Activated T-helper 9 cell treated with anti-CD3 and anti-CD28 coated beads, Interleukin-2, amount 50 U/mL, for 16 hours (primary cell): ENCODE data around the gene FAM47E.

Experiments
- DNase-seq: peaks from one replicate; pipeline ENCODE4 v3.0.0-alpha.2; 2020; ENCODE audit warnings: low read depth

The FAM47E gene

GRCh38 chr4:76251441-76252270 lies at the start of gene FAM47E:
FAM47E (plus strand) TSS chr4:76251721; CDS start chr4:76251747, 26 bp downstream.
- peak; percentile 8 for DNase-seq

DNA sequence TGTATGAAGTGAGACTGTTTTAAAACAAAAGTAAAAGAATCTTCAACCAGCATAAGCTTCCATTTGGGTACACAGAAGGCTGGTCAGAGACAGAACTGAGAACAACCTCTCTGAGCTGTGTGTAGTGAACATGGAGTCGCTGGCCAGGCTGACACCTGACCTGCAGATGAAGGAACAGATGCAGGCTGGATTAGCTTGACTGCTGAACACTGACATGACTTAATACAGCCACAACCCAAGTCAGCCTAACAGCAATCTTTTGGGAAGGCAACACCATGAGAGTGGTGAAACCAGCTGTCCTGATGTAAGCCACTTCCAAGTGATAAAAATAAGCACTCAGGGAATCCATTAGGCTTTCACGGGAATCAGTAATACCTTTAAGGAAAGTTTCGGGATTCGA lies 48.0 kb upstream of the FAM47E start:
- no peak for DNase-seq

DNA sequence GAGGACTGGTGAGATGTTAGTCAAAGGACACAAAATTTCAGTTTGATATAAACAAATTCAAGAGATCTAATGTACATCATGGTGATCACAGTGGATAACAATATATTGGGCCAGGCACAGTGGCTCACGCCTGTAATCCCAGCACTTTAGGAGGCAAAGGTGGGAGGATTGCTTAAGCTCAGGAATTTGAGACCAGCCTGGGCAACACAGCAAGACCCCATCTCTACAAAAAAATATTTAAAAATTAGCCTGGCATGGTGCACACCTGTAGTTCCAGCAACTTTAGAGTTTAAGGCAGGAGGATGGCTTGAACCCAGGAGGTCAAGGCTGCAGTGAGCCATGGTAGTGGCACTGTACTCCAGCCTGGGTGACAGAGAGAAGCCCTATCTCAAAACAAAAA lies 46.6 kb upstream of the FAM47E start:
- no peak for DNase-seq

DNA sequence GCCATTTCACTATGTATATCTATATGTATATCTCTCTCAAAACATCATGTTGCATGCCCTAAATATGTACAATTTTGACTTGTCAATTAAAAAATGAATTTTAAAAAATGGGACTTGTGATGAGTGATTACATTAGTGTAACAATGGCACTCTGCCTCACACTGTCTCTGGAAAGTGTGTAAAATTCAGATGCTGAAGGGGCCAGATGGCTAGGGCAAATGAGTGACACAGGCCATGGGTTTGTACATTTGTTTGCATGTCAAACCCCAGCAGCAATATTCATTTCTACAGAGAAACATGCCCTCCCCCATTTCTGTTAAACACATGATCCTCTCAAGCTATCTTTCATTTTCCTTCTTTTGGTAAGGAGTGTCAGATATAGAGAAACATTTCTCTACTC lies 46.0 kb upstream of the FAM47E start:
- DNase-seq, result no peak

DNA sequence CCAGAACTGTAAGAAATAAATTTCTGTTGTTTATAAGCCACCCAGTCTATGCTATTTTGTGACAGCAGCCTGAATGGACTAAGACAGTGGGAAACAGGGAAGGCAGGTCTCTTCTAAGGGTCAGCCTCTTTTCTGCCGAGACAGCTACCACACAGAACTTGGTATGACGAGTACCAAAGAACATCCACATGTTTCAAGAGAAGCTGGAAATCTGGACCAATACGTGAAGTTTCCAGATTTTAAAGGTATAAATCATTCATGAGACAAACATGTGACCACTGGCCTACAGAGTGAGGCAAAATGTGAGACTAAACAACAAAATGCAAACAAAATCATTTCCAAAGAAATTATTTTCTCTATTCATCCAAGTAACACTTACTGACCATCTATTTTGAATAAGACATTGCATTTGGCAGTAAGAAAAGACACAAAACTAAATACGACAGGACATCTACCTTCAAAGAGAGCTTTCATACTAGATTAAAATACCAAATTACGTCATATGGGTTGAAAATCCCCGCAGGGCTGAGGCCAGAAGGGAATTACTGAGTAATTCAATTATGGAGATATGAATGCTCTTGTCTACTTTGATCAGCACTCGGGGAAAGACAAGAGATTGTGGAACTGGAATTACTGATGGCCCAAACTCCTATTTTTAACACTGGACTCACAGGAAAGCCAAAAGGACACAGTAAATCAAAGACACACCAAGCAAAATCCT lies 45.1 kb upstream of the FAM47E start:
- DNase-seq, result no peak

DNA sequence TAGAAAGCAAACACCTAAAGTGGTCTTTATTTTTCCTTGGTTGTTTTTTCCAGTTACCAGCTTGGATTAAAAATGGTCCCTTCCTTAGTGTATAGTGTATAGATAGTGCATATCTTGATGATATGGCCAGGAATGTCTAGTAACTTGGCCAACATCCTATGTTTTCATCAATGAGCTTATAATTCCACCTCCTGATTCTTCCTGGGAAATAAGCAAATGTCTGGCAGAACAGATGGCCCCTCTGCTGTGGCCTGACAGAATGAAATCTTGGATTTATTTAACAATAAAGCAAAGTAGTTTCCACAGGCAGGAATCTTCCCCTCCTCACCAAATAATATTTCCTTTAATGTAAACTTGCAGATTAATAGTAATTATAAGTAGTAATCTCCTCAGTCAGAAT lies 44.0 kb upstream of the FAM47E start:
- no peak for DNase-seq

GRCh38 chr4:76208005-76208765 lies 43.3 kb upstream of the FAM47E start:
- no peak for DNase-seq

GRCh38 chr4:76209881-76210280 lies 41.6 kb upstream of the FAM47E start:
- DNase-seq, result no peak

DNA sequence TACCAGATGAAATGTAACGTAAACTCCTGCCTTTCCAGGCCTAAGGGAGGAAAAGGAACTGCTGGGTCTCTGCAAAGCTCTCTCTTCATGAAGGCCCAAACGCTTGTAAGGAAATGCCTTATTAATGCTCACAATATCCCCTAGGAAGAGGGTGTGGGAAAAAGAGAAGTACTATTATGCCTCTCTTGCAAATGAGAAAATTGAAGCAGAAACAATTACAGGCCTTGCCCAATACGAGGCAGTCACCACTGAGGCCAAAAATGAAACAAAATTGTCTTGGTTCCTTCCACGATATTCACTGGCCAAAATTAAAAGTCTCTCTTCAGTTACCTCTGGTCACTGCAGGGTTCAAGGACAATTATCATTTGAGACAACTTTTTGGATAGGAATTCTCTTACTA lies 41.1 kb upstream of the FAM47E start:
- DNase-seq, result no peak

DNA sequence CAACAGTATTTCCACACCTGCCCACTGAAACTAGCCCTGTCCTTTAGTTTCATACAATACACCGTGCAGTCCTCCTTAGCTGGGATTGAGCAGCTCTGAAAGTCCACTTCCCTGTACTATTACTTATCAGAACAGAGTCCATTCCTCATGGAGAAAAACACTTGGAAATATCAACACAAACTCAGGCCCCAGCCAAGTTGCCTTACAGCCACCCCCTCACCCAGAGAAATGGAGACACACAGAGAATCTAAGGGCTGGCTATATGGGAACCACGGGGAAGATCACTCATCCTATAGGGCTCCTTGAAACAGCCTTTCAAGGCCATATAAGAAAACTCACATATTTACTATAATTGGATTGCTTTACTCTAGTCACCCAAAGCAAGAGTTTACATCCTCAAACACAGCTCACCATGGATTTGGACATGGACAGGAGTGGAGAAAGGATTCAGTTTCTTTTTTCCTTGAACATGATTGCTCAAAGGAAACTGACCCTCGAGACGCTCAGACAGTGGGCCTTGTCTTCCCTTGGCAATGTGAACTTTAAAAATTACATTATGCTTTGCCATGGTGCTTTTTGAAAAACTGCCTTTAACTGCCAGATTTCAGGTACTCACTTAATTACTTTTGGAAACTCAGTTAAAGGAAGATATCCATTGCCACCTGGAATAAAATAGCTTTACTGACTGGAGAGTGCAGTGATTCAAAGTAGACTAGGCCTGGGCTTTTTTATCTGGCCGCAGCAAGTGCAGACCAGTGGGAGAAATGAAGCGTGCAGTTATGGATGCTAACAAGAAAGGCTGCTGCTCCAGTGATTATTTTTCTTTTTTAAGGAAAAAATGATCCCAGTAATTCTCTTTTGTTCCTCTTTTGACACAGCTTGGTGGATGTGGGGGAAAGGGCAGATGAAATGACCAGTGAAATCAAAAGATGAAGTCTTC lies 39.5 kb upstream of the FAM47E start:
- DNase-seq, result no peak

GRCh38 chr4:76212851-76213414 lies 38.6 kb upstream of the FAM47E start:
- peak; percentile 21 for DNase-seq

DNA sequence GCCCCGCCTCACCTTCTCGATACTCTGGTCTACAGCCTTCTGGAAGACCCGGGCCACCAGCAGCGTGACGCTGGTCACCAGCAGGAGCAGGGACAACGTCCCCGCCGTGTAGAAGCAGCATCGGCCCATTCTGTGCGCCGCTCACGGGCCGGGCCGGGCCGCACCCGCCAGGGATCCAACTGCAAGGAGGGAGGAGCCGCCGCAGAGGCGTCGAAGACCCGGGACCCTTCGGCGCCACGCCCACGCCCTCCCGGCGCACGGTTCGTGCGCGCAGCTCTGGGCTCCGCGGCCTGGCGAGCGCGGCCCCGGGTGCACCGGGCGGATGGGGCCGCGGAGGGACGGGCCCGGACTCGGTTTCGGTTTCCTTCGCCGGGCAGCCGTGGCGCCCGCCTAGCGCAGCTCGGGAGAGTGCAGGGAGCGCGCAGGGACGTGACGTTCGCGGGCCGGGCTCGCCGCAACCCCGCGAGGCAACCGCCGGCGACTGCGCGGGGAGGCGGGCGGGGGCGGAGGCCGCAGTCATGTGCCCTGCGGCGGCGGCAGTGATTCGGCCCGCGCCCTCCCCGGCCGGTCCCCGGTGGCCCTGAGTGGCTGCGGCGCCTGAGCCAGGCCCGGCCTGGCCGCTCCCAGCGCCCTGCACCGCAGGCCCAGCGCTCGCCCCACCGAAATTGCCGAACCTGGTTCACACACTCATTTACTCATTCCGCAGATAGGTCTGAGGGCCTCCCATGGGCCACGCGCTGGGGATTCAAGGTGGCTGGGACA lies 37.9 kb upstream of the FAM47E start, which contains the start of gene SCARB2:
Gene SCARB2 (minus strand): TSS at position 410 of the 762 bp plus-strand sequence. CDS start 281 bp downstream, at position 129.
- DNase-seq, result peak; percentile 58

GRCh38 chr4:76214177-76214675 lies 37.3 kb upstream of the FAM47E start:
- DNase-seq, result no peak

- no peak for DNase-seq
These were observed 36.4 kb upstream of the FAM47E start for GRCh38 chr4:76215077-76215476.

DNA sequence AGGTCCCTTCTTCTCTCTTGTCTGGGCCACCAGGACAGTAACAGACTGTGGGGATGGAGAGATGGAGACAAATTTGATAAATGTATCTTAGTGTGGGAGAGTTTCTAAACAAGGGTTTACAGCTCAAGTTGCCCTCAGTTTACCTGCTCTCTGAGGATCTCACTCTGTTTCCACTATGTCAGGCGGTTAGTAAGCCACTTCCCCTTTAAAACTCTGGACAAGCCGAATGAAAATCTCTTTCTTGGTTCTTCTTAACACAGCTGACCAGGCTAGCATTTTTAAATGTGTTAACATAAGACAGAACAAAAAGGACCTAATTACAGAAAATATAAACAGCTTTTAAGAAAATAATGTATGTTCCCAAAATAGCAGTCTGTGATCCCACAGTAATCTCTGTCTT lies 35.0 kb upstream of the FAM47E start:
- DNase-seq, result no peak

DNA sequence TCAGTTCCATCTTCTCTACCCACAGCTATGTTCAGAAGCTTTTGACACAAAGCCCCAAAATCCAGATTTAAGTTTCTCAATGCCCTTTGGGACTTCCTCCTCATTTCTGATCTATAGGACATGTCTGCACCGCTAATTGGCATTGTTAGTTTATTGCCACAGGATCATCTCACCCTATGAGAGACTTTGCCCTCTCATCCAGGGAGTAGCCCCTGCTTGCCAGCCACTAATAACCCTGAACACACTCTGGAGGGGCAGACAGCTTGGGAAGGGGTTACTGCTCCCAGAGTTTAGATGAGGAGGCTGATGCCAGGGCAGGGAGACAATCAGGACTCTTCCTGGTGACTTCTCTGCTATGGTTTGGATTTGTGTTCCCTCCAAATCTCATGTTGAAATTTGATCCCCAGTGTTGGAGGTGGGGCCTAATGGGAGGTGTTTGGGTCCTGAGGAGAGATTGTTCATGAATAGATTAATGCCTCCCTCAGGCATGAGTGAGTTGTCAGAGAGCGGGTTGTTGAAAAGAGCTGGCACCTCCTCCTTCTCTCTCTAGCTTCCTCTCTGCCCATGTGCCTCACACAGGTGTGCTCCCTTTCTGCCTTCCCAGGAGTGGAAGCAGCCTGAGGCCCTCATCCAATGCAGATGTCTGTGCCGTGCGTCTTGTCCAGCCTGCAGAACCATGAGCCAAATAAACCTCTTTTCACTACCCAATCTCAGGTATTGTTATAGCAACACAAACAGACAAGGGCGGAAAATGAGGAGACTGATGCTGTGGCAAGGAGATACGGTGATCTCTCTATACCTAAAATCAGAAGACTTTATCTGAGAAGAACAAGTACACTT lies 34.3 kb upstream of the FAM47E start:
- DNase-seq, result no peak

GRCh38 chr4:76219299-76220055 lies 32.0 kb upstream of the FAM47E start:
- DNase-seq, result no peak

DNA sequence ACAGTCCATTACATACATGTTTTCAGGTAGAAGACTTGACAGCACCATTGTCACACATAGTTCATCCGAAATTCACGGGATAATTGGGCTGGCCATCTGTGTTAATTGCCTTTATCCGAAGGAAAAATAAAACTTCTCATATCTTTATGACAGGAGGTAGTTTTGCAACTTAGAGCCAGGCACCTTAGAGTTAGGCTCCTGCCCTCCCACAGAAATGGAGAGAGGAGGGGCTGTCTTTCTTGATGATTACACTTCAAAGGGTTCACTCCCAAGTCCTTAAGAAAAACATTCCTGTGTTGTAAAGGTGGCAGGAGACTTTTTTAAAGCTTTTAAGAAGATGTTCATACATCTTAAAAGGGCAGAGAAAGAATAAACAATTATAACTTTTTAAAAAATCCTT lies 27.4 kb upstream of the FAM47E start:
- no peak for DNase-seq
